Large intestine (tissue), 12 donors: Measurements from ENCODE around the gene PPP1R3A. TPM values are rescaled to one million over a fixed set of nuclear protein-coding genes. Genes with fewer than 3 reads are reported as not detected.
"Not testable (repeated sequence)": the region's sequence is repeated elsewhere in the genome, so short reads cannot be mapped to it uniquely, and the experiment has no call there.

Experiments used
- DNase-seq, 2 donors: peaks; one replicate each; pipeline versions ENCODE4 v3.0.0 to v3.0.0-alpha.2; 2013
- H3K27ac ChIP-seq: one replicate; pipeline ENCODE4 v1.5.1; 2013; ENCODE audit warnings: low read length
- H3K27me3 ChIP-seq: 2 replicates; pipeline ENCODE4 v1.6.1; 2013; ENCODE audit warnings: low read length; ENCODE audit not compliant: control insufficient read depth, insufficient read depth
- H3K36me3 ChIP-seq: 2 replicates; pipeline ENCODE4 v1.6.1; 2013; ENCODE audit warnings: low read length; ENCODE audit not compliant: control insufficient read depth, insufficient read depth
- H3K4me1 ChIP-seq: one replicate; pipeline ENCODE4 v1.6.1; 2013; ENCODE audit warnings: low read length; ENCODE audit not compliant: control insufficient read depth, insufficient read depth
- H3K4me3 ChIP-seq: one replicate; pipeline ENCODE4 v1.5.1; 2013; ENCODE audit warnings: low read length
- H3K9me3 ChIP-seq: one replicate; pipeline ENCODE4 v1.6.1; 2013; ENCODE audit warnings: mild to moderate bottlenecking, low read depth, low read length, moderate library complexity; ENCODE audit not compliant: control insufficient read depth
- WGBS: methylation state at CpG from one replicate; pipeline ENCODE4 v1.1.5; 2013; ENCODE audit warnings: low lambda C conversion rate; ENCODE audit not compliant: insufficient coverage; 5-methylcytosine and 5-hydroxymethylcytosine counted together
- long read RNA-seq, 11 donors: transcript quantifications; one replicate each; lab custom pipeline, GENCODE V29; 2026
- polyA plus RNA-seq: library from polyadenylated mRNA; unstranded; fragments of 120-200 nt; gene quantifications from one replicate; pipeline ENCODE4 v1.2.1, GENCODE V29; 2013

Gene PPP1R3A
- 0.03 TPM for polyA plus RNA-seq
- long read RNA-seq, donor 1 = 0 reads
- long read RNA-seq, donor 2 = 0 reads
- long read RNA-seq, donor 3 = 0 reads
- long read RNA-seq, donor 4 = 0 reads
- long read RNA-seq, donor 5 = 0 reads
- long read RNA-seq, donor 6 = 0 reads
- long read RNA-seq, donor 7 = 0 reads
- long read RNA-seq, donor 8 = 0 reads
- long read RNA-seq, donor 9 = 0 reads
- long read RNA-seq, donor 10 = 0 reads
- long read RNA-seq, donor 11 = 0 reads

GRCh38 chr7:113918946-113919345, at the start of gene PPP1R3A:
Gene PPP1R3A, minus strand, starts transcription at chr7:113919009. Its CDS starts 13 bp downstream, at chr7:113918996.
- WGBS = no CpG with 5 or more reads among the region's 2 CpGs
- no peak within 1 kb of the TSS for H3K4me3 ChIP-seq
- no peak for DNase-seq
- no peaks in the 10 kb centered on the region for H3K9me3 ChIP-seq
- no peaks in the 10 kb centered on the region for H3K36me3 ChIP-seq
- no peak within 1 kb of the TSS for H3K27ac ChIP-seq
- H3K4me1 ChIP-seq = peaks cover 9% of the 10 kb centered on the region
- no peaks in the 10 kb centered on the region for H3K27me3 ChIP-seq

- H3K27me3 ChIP-seq = no peaks in the 10 kb centered on the region
- peaks cover 3% of the 10 kb centered on the region for H3K9me3 ChIP-seq
- no peak for DNase-seq
- no peaks in the 10 kb centered on the region for H3K4me1 ChIP-seq
- H3K36me3 ChIP-seq = no peaks in the 10 kb centered on the region
- no peak overlapping the region for H3K27ac ChIP-seq
- 83% methylated on average over 1 of the region's 2 CpGs for whole genome bisulfite sequencing
- no peak overlapping the region for H3K4me3 ChIP-seq
These were observed 44.5 kb upstream of the PPP1R3A start for GRCh38 chr7:113963356-113963755.

GRCh38 chr7:113959910-113960309, 41.1 kb upstream of the PPP1R3A start:
- Histone ChIP-seq H3K27me3 (no peaks in the 10 kb centered on the region), H3K9me3 (peaks cover 7% of the 10 kb centered on the region), H3K4me3 (no peak overlapping the region), H3K36me3 (no peaks in the 10 kb centered on the region), H3K27ac (no peak overlapping the region), H3K4me1 (no peaks in the 10 kb centered on the region)
- no peak for DNase-seq
- 92% methylated on average over 2 of the region's 2 CpGs for WGBS

- no peaks in the 10 kb centered on the region for H3K27me3 ChIP-seq
- no CpG with 5 or more reads among the region's 2 CpGs for WGBS
- H3K9me3 ChIP-seq = peaks cover 6% of the 10 kb centered on the region
These were observed 36.3 kb upstream of the PPP1R3A start for GRCh38 chr7:113955157-113955556.

GRCh38 chr7:113953553-113953952, 34.7 kb upstream of the PPP1R3A start:
- 100% methylated on average over 1 of the region's 2 CpGs for WGBS
- peaks cover 6% of the 10 kb centered on the region for H3K9me3 ChIP-seq
- H3K27ac ChIP-seq = no peak overlapping the region
- H3K36me3 ChIP-seq = no peaks in the 10 kb centered on the region
- DNase-seq = no peak
- H3K27me3 ChIP-seq = no peaks in the 10 kb centered on the region
- H3K4me3 ChIP-seq = no peak overlapping the region
- no peaks in the 10 kb centered on the region for H3K4me1 ChIP-seq

More at GRCh38 chr7:113955157-113955556, 36.3 kb upstream of the PPP1R3A start:
- no peak for DNase-seq
- H3K4me3 ChIP-seq = no peak overlapping the region
- no peaks in the 10 kb centered on the region for H3K4me1 ChIP-seq
- H3K36me3 ChIP-seq = no peaks in the 10 kb centered on the region
- H3K27ac ChIP-seq = no peak overlapping the region

GRCh38 chr7:113945018-113945938, 26.5 kb upstream of the PPP1R3A start:
- DNase-seq = no peak
- no peaks in the 10 kb centered on the region for H3K9me3 ChIP-seq
- H3K4me1 ChIP-seq = no peaks in the 10 kb centered on the region
- no peak overlapping the region for H3K27ac ChIP-seq
- no peak overlapping the region for H3K4me3 ChIP-seq
- H3K27me3 ChIP-seq = no peaks in the 10 kb centered on the region
- no CpG with 5 or more reads among the region's 3 CpGs for WGBS
- no peaks in the 10 kb centered on the region for H3K36me3 ChIP-seq

GRCh38 chr7:113936982-113937381, 18.2 kb upstream of the PPP1R3A start:
- no peaks in the 10 kb centered on the region for H3K36me3 ChIP-seq
- no peaks in the 10 kb centered on the region for H3K4me1 ChIP-seq
- H3K27ac ChIP-seq = no peak overlapping the region
- no peaks in the 10 kb centered on the region for H3K27me3 ChIP-seq
- no peak for DNase-seq
- no CpG with 5 or more reads among the region's 2 CpGs for WGBS
- H3K4me3 ChIP-seq = no peak overlapping the region
- peaks cover 3% of the 10 kb centered on the region for H3K9me3 ChIP-seq

- no CpG with 5 or more reads among the region's 3 CpGs for WGBS
- no peak for DNase-seq
- no peak overlapping the region for H3K4me3 ChIP-seq
- H3K27ac ChIP-seq = no peak overlapping the region
- no peaks in the 10 kb centered on the region for H3K27me3 ChIP-seq
- H3K9me3 ChIP-seq = peaks cover 7% of the 10 kb centered on the region
- H3K36me3 ChIP-seq = no peaks in the 10 kb centered on the region
- H3K4me1 ChIP-seq = no peaks in the 10 kb centered on the region
These were observed 17.7 kb upstream of the PPP1R3A start for GRCh38 chr7:113936535-113936934.

GRCh38 chr7:113929389-113929788, 10.6 kb upstream of the PPP1R3A start:
- not testable (repeated sequence) for H3K4me3 ChIP-seq, H3K36me3 ChIP-seq, H3K27ac ChIP-seq, DNase-seq, H3K4me1 ChIP-seq, H3K27me3 ChIP-seq
- WGBS = no CpG with 5 or more reads among the region's 3 CpGs
- peaks cover 12% of the 10 kb centered on the region for H3K9me3 ChIP-seq

- no peak overlapping the region for H3K4me3 ChIP-seq
- peaks cover 12% of the 10 kb centered on the region for H3K9me3 ChIP-seq
- H3K27ac ChIP-seq = no peak overlapping the region
- no CpG with 5 or more reads among the region's 1 CpG for WGBS
- H3K4me1 ChIP-seq = no peaks in the 10 kb centered on the region
- H3K27me3 ChIP-seq = no peaks in the 10 kb centered on the region
- no peak for DNase-seq
- no peaks in the 10 kb centered on the region for H3K36me3 ChIP-seq
These were observed 9.3 kb upstream of the PPP1R3A start for GRCh38 chr7:113928112-113928511.
